GM15510 (cell line): Measurements from ENCODE around the gene CHML.

Experiments
- POLR2A ChIP-seq: IDR thresholded peaks from 3 replicates; pipeline ENCODE4 v1.6.1; 2011; ENCODE audit warnings: borderline replicate concordance; ENCODE audit not compliant: insufficient read length; ENCODE audit errors: extremely low read depth

Gene CHML, protein sequence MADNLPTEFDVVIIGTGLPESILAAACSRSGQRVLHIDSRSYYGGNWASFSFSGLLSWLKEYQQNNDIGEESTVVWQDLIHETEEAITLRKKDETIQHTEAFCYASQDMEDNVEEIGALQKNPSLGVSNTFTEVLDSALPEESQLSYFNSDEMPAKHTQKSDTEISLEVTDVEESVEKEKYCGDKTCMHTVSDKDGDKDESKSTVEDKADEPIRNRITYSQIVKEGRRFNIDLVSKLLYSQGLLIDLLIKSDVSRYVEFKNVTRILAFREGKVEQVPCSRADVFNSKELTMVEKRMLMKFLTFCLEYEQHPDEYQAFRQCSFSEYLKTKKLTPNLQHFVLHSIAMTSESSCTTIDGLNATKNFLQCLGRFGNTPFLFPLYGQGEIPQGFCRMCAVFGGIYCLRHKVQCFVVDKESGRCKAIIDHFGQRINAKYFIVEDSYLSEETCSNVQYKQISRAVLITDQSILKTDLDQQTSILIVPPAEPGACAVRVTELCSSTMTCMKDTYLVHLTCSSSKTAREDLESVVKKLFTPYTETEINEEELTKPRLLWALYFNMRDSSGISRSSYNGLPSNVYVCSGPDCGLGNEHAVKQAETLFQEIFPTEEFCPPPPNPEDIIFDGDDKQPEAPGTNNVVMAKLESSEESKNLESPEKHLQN

GRCh38 chr1:241640149-241640866, at the start of gene CHML, which contains the start of gene OPN3:
Gene CHML, minus strand, starts transcription at chr1:241640369. Its CDS starts 4,603 bp downstream, at chr1:241635766.
Gene OPN3, minus strand, starts transcription at chr1:241640369. Its CDS starts 115 bp downstream, at chr1:241640254.
- peak; percentile 90 for TF ChIP-seq POLR2A

DNA sequence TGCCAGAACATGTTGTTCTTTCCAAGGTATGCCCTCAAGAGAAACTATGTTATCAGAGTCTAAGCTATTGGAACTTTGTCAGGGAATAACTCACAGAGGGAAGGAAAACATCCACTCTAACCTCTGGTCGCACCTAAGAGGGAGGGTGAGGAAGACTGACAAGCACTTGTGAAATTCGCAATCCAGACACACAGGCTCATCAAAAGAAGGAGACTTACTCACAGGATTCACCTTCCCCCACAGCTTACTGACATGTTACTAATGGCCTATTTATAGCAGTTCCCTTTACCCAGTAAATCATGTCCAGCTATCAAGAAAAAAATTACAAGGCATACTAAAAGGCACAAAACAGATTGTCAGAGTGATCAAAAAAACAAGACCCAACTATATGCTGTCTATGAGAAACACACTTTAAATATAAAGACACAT, 48.8 kb upstream of the CHML start:
- no peak for TF ChIP-seq POLR2A

DNA sequence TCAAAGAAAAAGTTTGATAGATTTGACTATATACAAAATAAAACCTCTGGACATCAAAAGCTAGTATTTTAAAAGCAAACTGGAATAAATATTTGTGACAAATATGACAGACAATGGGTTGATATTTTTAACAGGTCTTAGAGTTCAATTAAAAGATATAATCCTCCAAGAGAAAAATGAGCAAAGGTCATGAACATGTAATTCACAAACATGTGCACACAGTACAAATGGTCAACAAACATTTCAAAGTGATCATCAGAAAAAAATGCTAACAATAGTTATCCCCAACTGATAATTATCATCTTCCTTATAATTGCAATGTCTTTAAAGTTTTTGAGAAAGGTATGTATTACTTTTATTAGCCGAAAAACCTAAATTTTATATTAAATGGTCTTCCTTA, 43.9 kb upstream of the CHML start:
- no peak for TF ChIP-seq POLR2A

- no peak for TF ChIP-seq POLR2A
Measured at GRCh38 chr1:241682921-241683320, 42.8 kb upstream of the CHML start.

GRCh38 chr1:241679961-241680360, 39.8 kb upstream of the CHML start:
- TF ChIP-seq POLR2A = no peak

- TF ChIP-seq POLR2A = no peak
Measured at GRCh38 chr1:241679404-241679803, 39.2 kb upstream of the CHML start.

- TF ChIP-seq POLR2A = no peak
Measured at GRCh38 chr1:241678536-241678935, 38.4 kb upstream of the CHML start.

DNA sequence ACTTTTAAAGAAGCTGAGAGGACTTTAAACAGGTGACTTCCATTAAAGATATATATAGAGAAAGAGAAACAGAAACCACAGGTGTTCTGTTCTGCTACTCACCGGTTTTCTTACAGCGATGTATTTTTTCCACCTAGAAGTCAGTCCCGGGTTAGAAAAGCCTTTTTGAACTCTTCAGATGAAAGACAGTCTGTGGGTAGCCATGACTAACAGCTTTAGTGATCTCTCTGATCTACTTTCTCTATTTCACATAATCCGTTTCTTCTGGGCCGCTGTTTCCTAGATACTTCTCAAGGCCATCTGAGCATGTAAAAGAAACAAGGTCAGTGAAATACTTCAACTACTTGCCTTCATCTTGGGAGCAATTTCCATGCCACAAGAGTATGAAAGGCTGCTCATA, 37.0 kb upstream of the CHML start:
- TF ChIP-seq POLR2A = no peak

- TF ChIP-seq POLR2A = no peak
Measured at GRCh38 chr1:241675983-241676382, 35.8 kb upstream of the CHML start.

DNA sequence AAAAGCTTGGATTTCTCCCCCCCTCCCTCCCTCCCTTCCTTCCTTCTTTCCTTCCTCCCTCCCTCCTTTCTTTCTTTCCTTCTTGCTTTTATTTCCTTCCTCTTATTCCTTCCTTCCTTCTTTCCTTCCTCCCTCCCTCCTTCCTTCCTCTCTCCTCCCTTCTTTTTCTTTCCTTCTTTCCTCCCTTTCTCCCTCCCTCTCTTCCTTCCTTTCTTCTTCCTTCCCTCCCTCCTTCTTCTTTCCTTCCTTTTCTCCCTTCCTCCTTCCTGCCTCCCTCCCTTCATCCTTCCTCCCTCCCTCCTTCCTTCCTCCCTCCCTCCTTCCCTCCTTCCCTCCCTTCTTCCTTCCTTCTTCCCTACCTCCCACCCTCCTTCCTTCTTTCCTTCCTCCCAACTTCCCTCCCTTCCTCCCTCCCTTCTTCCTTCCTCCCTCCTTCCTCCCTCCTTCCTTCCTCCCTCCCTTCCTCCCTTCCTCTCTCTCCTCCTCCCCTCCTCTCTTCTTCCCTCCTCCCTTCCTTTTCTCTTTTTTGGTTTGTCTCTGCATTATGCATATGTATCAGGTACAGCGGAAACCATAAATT, 34.7 kb upstream of the CHML start:
- no peak for TF ChIP-seq POLR2A

- no peak for TF ChIP-seq POLR2A
Measured at GRCh38 chr1:241672301-241672700, 32.1 kb upstream of the CHML start.

GRCh38 chr1:241666419-241666818, 26.2 kb upstream of the CHML start:
- no peak for TF ChIP-seq POLR2A

GRCh38 chr1:241660424-241660972, 20.3 kb upstream of the CHML start:
- TF ChIP-seq POLR2A = no peak

DNA sequence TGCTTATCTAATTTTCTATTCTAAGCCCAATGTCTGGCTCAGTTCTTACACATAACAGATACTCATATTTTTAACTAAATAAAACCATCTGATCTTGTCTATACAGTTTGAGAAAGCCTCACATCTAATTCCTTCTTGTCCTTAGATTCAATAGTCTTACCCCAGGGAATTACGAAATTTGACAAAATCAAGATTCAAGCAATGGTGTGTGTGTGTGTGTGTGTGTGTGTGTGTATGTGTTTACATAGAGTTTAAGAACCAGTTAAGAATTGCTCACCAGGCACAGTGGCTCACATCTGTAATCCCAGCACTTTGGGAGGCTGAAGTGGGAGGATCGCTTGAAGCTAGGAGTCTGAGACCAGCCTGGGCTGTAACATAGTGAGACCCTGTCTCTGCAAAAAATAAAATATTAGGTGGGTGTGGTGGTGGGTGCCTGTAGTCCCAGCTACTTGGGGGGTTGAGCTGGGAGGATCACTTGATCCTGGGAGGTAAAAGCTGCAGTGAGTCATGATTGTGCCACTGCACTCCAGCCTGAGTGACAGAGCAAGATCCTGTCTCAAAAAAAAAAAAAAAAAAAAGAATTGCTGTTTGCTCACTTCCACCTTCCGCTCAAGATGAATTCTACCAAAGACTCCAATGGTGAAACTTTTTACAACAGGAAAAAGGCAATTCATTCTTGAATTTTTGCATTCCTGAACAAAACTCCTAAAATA, 18.1 kb upstream of the CHML start:
- no peak for TF ChIP-seq POLR2A
